ENCODE data around the gene RYK.
"Not testable (repeated sequence)": the region's sequence is repeated elsewhere in the genome, so short reads cannot be mapped to it uniquely, and the experiment has no call there.

Gene RYK

GRCh38 chr3:134250717-134251220, at the start of gene RYK:
Gene RYK (minus strand): TSS chr3:134250859. CDS start chr3:134250654, 205 bp downstream.
- DNase-seq: peak; percentile 65

GRCh38 chr3:134299888-134300206, 49.2 kb upstream of the RYK start:
- no peak for DNase-seq

GRCh38 chr3:134299185-134299887, 48.7 kb upstream of the RYK start:
- DNase-seq: no peak

- no peak for DNase-seq
Observed at GRCh38 chr3:134298249-134298648, 47.6 kb upstream of the RYK start.

GRCh38 chr3:134296616-134297015, 46.0 kb upstream of the RYK start:
- no peak for DNase-seq

- DNase-seq: no peak
Observed at GRCh38 chr3:134295930-134296329, 45.3 kb upstream of the RYK start.

- no peak for DNase-seq
Observed at GRCh38 chr3:134294302-134295280, 43.9 kb upstream of the RYK start.

GRCh38 chr3:134291319-134292254, 40.9 kb upstream of the RYK start:
- DNase-seq: peak; percentile 58

- no peak for DNase-seq
Observed at GRCh38 chr3:134287512-134287911, 36.9 kb upstream of the RYK start.

- no peak for DNase-seq
Observed at GRCh38 chr3:134284438-134284837, 33.8 kb upstream of the RYK start.

GRCh38 chr3:134282659-134283047, 32.0 kb upstream of the RYK start:
- DNase-seq: no peak

GRCh38 chr3:134281912-134282658, 31.4 kb upstream of the RYK start:
- no peak for DNase-seq

GRCh38 chr3:134279466-134279865, 28.8 kb upstream of the RYK start:
- no peak for DNase-seq

- DNase-seq: no peak
Observed at GRCh38 chr3:134277066-134277660, 26.5 kb upstream of the RYK start.

GRCh38 chr3:134276086-134276485, 25.4 kb upstream of the RYK start:
- DNase-seq: no peak

GRCh38 chr3:134275110-134275509, 24.5 kb upstream of the RYK start:
- DNase-seq: not testable (repeated sequence)

- no peak for DNase-seq
Observed at GRCh38 chr3:134274571-134274970, 23.9 kb upstream of the RYK start.

GRCh38 chr3:134267996-134268395, 17.3 kb upstream of the RYK start:
- DNase-seq: no peak

GRCh38 chr3:134260987-134261386, 10.3 kb upstream of the RYK start:
- DNase-seq: no peak

GRCh38 chr3:134258761-134259347, 8.2 kb upstream of the RYK start:
- no peak for DNase-seq

GRCh38 chr3:134255404-134255803, 4.7 kb upstream of the RYK start:
- DNase-seq: no peak
